Measurements from ENCODE around the gene PLPP2.

Gene PLPP2

DNA sequence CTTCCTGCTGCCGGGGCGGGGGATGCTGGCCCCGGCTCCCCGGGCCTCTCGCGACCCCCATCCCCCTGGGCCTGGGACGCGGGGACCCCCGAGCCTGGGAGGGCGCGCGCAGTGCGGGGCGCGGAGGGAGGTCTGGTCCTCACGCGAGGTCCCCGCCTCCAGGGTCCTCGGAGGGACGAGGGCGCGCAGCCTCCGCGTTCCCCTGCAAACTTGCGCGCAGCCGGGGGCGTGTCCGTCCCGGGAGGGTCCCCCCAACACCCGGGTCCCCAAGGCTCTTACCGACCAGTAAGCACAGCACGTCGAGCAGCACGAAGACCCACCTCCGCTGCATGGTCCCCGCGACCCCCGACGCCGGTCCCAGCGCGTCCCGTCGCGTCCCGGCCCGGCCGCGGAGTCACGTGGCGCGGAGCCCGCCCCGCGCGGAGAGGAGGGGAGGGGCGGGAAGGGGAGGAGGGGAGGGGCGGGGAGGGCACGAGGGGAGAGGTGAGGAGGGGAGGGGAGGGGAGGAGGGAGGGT lies at the start of gene PLPP2:
Gene PLPP2, minus strand, starts transcription at position 398 of the 516 bp plus-strand sequence. Its CDS starts 67 bp downstream, at position 331.
- DNase-seq (ENCODE audit: low read depth), result no peak

DNA sequence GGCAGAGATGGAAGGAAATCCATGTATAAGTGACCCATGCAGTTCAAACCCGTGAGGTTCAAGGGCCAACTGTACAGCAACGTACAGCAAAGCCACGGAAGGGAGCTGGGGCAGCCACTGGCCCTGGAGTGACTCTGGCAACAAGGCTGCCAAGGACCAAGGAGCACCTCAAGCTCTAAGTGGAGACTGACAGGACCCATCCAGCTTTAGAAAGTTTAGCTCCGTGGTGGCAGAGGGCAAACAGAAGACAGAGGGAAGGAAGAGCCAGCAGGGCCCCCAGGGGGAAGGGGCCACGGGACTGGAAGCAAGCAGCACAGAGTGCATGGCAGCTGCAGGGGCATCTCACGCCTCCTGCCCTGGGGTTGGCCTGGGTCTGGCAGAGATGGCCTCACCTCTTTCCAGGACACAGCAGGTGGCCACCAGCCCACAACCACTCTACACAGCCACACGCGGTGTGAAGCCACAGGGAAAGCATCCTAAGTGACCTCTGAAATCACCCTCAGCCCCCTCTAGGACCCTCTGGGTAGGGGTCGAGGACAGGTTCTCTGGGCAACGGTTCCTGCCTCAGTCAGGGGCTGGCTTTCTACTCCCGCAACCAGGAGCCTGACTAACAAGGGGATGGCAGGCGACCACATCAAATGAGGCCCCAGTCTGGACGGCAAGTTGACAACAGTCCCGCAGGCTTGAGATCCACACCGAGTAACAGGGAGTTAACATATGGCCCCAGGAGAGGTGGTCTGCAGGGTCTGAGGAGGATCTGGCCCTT lies 49.6 kb upstream of the PLPP2 start:
- DNase-seq (ENCODE audit: low read depth), result no peak

DNA sequence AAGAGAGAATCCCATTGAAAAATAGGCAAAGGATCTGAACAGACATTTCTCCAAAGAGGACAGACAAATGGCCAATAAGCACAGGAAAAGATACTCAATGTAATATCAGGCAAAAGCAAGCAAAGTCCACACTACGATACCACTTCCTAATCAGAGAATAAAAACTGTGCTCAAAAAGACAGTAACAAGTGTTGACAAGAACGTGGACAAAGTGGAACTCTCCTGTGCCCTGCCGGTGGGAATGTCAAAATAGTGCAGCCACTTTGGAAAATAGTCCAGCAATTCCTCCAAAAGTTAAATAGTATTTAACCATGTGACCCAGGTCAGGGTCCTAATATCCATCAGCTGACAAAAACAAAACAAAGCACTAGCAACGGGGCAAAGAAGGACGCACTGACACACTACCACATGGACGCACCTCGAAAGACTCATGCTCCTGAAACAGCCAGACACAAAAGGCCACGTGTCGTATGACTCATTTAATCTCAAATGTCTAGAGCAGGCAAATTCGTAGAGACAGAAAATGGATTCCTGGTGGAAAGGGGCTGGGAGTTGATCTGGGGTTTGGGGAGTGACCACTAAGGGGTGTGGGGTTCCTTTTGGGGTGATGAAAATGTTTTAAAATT lies 48.2 kb upstream of the PLPP2 start:
- DNase-seq (ENCODE audit: low read depth), result no peak

DNA sequence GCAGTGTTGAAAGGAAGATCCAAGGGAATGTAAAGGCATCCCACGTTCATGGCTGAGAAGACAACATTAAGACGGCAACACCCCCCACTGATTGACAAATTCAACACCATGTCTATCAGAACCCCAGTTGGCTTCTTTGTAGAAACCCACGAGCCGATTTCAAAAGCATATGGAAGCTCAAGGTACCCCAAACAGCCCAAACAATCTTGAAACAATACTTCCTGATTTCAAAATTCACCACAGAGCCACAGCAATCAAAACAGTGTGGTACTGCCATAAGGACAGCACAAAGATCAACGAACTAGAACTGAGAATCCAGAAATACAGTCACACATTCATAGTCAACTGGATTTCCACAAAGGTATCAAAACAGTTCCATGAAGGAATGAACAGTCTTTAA lies 47.2 kb upstream of the PLPP2 start:
- no peak for DNase-seq (ENCODE audit: low read depth)

DNA sequence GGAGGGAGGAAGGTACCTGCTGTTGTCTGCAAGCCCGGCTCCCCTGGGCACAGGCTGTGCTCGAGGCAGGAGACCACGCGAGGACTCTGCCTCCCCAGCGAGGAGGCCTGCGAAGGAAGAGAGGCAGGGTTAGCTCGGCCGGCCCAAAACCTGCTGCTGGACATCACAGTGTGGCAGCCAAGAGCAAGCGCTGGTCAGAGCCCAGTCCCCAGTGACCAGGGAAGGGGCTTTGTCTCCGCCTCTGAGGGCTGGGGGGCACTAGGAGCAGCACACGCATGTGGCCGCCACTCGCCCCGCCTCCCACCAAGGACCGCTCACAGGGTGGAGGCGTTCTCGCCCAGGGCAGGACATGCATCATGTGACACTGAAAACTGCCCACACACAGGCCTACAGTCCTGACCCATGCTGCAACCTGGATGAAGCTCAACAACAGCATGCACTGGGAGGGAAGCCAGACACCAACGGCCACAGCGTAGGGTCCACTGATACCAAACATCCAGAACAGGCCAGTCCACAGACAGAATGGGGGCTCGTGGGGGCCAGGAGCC lies 44.9 kb upstream of the PLPP2 start:
- no peak for DNase-seq (ENCODE audit: low read depth)

DNA sequence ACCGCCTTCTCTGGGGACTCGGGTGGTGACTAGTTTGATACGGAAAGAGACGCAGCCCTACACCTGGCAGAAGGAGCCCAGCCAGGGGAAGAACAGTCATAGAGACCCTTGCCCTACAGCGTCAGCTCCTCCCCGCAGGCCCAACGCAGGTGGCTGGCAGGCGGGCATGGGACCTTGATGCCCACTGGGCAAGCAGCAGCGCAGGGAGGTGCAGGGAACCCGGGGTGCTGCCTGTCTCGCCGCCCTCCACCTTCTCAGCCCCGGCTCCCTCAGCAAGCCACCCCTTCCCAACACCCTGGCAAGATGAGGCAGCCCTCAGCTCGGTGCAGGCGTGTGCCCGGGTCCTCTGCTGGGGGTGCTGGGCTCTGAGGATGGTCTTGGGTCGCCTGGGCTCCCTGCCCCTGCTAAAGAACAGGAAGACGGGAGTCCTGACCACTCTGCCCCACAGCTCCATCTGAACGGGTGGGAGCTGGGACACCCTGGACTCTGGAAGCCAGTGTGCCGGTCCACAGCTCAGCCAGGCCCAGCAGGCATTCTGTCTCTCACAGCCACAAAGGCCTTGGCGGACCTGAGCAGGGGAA lies 44.4 kb upstream of the PLPP2 start:
- DNase-seq (ENCODE audit: low read depth), result no peak

DNA sequence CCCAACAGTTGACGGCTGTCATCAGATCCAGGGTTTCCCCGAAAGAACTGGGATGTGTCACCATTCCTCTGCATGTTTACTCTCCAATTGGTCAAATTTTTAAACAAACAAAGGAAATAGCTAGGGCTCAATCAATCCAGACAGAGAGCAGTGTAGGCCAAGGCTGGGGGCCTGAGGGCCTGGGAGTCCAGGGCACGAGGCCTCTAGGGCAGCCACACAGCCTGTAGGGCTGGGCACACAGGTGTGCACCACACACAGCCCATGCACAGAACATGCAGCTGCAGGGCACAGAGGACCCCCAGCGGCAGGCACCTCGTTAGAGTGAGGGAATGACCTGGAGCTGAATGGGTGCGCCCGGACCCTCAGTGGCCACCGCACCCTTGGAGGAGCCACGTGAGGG lies 43.9 kb upstream of the PLPP2 start:
- no peak for DNase-seq (ENCODE audit: low read depth)

DNA sequence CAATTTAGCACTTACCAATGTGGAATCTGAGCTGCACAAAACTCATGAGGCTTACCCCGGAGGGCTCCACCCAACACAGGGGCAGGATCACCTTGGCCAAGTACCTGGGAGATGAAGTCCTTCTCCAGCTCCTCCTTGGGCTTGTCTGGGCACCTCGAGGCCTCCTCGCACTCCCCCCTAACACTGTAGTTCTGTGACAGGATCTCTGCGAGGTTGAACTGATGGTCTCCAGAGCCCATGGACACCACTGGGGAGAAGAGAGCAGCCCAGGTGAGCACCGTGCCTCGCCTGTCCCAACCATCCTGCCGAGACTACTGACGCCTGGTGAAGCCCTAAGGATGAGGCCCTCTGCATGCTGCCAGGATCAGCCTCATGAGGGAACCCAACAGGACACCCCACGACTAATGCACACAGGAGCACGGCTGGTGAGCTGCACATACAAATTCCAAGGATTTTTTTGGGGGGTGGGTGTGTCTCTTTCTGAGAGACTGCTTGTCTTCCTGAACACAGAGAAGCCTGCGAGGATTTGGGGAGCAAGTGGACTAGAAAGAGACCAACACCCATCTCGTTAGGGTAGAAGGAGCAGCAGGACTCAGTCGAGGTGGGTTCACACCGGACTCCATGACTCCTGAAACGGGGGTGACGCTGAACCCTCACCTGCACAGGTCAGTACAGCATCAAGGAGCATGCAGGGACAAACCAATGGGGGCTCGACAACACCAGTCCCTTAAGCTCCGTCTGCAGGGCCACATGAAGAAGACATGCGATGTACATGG lies 43.3 kb upstream of the PLPP2 start:
- no peak for DNase-seq (ENCODE audit: low read depth)

DNA sequence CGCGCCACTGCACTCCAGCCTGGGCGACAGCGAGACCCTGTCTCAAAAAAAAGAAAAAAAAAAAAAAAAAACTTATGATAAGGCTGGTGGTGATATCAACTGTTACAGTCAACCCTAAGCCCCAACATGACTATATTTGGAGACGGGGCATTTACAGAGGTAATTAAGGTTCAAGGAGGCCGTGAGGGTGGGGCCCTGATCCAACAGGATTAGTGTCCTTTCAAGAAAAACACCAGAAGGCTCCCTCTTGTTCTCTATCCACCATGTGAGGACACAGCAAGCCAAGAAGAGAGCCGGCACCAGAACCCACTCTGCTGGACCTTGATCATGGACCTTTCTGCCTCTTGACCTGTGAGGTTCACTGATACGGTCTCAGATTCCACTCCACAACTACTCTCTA lies 39.3 kb upstream of the PLPP2 start:
- no peak for DNase-seq (ENCODE audit: low read depth)

DNA sequence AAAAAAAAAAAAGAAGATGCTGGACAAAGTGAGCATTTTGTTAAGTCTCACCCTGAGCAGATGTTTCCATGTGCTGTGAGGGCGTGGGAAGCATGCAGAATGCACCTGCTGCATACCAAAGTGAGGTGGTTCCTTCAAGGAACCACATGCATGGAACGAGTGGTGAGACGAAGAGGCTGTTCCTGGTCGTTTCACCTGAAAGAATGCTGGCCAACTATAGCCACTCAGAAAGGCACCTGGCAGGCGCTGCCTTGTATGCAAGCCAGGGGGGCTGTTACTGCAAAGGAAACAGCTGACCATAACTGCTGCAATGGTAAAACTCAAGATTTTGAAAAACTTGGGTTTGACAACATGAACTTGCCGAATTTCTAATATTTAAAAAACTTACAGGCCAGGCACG lies 38.7 kb upstream of the PLPP2 start:
- DNase-seq (ENCODE audit: low read depth), result no peak

DNA sequence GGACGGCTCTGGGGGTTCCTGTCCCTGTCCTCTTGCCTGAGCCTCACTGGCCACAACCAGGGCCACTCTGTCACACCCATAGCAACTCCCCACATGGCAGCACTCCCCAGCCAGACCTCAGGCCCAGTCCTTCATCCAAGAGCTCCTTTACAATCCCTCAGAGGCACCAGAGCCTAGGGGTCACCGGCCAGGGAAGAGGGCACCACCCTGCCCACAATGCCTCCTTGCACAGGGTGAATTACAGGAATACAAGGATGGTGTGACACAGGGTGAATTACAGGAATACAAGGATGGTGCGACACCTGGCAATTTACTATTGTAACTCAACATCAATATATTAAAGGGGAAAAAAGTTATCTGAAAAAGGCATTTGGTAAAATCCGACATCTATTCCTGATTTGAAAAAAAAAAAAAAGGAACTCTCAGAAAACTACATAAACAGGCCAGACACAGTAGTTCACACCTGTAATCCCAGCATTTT lies 36.9 kb upstream of the PLPP2 start:
- DNase-seq (ENCODE audit: low read depth), result no peak

DNA sequence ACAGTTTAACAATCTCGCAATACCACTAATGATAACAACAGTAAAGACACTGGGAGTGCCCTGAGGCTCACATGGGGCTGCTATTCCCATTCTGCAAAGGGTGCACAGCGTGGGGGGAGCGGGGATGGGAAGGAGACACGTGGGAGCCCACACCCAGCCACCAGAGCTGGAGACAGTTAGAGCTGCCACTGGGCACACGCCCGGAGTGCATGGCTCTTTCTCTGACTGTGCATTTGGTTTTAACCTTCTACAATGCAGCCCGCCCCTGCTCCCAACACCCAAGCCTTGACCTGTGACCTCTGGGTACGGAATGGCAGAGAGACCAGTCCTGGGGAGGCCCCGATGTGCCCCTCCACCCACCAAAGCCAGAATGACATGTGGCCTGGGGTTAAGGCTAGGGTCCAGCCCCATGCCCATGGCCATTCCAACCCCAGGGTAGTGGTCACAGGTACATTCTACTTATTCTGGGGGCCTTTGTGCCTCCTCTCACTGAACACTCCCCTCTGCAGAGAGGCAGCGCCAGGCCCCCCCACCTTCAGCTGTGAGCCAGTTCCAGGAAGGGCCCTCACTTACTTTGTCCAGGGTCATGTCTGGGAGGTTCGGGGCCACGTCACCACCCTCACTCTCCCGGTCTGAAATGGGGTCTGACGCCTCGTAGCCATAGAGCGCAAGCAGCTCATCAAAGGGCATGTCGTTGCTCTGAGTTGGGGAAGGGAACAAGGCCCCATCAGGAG lies 36.3 kb upstream of the PLPP2 start:
- DNase-seq (ENCODE audit: low read depth), result no peak

DNA sequence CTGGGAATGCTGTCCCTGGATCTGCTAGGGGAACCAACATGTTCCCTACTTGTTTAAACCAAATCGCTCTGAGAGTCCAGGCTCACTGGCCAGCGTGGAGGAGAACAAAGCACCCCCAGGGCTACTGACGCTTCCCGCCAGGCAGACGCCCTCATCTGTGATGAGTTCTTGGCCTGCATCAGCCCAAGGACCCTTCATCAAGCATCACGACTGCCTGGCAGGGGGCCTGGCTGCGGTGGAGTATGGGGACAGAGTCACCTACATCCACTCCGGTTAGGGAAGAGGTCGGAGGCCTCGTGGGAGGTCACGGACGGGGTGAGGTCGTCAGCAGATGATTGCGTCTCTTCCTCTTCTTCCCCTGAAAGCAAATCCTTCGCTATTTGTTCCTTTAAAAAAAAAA lies 35.7 kb upstream of the PLPP2 start:
- no peak for DNase-seq (ENCODE audit: low read depth)

DNA sequence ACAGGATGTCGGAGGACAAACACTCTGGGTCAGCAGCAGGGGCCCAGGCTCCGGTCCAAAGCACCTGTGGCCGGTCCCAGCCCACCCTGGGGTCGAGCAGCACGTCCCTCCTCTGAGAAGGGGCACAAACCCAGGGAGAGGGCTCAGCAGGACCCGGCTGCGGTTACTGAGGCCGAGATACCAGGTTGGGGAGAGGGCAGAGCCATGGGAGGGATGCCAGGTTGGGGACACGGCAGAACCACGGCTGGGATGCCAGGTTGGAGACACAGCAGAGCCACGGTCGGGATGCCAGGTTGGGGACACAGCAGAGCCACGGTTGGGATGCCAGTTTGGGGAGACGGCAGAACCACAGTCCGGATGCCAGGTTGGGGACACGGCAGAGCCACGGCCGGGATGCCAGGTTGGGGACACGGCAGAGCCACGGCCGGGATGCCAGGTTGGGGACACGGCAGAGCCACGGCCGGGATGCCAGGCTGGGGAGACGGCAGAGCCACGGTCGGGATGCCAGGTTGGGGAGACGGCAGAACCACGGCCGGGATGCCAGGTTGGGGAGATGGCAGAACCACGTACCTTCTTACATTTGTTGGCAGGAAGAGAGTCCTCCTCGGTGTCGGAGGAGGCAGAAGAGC lies 34.8 kb upstream of the PLPP2 start:
- no peak for DNase-seq (ENCODE audit: low read depth)

DNA sequence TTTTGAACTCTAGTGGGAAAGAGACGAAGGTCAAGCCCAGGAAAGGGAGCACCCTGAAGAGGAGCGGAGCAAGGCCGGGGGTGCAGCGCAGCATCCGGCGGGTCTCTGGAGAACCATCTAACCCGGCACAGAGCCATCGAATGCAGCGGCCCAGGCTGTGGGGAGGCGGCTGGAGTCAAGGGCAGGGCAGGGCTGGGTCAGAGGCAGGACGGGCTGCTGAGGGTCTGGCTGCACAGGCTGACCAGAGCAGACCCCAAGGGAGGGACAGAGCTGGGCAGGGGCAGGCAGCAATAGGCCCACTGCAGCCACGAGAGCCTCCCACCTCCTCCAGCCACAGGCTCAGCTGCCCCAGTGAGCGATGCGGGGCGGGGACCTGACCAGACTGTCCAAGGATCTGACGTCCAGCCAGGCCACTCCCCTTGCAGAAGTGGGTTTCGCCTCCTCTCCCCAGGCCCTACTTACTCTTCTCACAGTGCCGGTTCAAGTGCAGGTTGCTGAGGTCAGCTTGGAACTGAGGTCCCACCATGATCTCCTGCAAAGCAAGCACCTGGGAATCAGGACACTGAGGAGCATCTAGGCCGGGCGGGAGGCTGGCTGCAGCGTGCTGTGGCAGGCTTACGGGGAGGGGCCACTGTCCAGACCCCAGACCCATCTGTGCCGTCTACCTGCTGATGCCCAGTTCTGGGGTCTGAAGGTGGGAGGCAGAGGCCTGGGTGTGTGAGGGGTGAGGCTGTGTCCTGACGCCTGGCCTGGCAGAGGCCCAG lies 34.2 kb upstream of the PLPP2 start:
- no peak for DNase-seq (ENCODE audit: low read depth)

DNA sequence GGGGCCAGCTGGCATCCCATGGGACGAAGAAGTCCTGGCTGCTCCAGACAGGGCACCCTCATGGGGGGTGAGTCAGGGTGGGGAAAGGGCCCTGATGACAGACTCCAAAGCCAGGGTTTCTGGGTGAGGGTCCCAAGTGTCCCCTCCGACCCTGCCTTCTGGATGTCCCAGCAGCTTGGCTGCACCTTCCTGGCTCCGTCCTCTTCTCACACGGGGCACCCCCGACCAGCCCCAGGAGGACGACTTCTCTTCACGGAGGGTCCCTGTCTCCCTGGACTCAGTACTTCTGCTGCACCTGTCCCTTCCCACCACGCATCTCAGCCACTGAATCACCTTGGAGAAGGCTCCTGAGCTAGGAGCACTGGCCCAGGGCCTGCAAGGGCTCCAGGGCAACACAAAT lies 33.5 kb upstream of the PLPP2 start:
- DNase-seq (ENCODE audit: low read depth), result no peak

DNA sequence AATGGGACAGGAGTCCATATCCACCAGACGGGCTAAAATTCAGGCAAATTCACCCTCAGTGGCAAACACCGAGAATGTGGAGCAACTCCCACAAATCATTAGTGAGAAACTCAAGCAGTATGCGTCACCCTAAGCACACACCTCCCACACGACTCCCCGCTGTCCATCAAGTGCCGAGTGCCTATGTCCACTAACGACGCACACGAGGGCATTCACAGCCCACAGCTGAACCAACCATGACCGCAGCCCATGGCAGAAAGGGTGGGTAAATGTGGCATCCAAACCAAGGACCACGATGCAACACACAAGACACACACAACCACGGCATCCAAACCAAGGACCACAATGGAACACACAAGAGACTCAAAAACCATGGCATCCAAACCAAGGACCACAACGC lies 31.4 kb upstream of the PLPP2 start:
- no peak for DNase-seq (ENCODE audit: low read depth)

DNA sequence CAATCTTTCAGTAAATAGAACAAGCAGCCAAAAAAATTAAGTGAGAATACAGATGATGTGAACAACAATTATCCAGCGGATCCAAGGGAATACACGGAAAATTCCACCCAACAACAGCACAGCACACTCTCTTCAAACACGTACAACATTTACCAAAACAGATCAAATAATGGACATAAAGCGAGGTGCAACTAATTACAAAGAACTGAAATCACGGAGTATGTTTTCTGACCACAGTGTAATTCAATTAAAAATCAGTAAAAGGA lies 27.2 kb upstream of the PLPP2 start:
- DNase-seq (ENCODE audit: low read depth), result no peak

DNA sequence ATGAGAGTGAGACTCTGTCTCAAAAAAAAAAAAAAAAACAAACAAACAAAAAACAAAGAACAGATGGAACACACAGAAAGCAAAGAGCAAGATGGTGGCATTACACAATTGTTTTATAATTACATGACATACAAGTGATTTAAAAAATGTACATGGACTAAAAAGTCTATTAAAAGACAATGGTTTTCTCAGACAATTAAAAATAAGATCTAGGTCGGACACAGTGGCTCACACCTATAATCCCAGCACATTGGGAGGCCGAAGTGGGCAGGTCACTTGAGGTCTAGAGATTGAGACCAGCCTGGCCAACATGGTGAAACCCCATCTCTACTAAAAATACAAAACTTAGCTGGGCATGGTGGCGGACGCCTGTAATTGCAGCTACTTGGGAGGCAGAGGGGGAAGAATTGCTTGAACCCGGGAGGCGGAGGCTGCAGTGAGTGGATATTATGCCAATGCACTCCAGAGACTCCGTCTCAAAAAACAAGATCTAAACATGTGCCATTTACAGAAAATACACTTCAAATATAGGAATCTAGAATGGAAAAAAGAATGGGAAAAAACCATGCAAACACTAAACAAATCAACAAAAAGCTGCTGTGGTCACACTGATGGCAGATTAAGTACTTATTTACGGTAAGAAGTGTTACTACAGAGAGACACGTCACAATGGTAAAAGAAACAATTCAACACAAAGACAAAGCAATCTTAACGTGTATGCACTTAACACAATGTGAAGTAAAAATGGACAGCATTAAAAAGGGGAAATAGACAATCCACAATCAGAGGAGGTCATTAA lies 26.7 kb upstream of the PLPP2 start:
- no peak for DNase-seq (ENCODE audit: low read depth)

DNA sequence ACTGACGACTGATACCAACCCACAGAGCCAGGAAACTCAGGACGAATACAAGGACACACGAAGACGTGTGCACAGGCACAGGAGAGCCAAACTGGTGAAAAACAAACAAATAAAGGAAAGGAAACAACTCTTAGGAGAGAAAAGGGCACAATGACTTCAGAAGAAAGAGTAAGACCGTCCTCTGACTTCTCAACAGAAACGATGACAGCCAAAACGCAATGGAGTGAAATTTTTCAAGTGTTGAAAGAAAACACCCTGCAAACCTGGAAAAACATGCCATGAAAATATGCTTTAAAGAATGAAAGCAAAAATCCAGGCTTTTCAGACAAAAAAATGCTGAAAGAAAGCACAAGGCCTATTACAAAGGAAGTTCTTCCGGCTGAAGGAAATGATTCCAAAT lies 24.6 kb upstream of the PLPP2 start:
- no peak for DNase-seq (ENCODE audit: low read depth)

Measured in non-pigmented ciliary epithelial cell (primary cell).